GM12872 (cell line): Measurements from ENCODE around the gene NUMB.

Source experiments
- TF ChIP-seq, protein P1 (sequence below): IDR thresholded peaks from 3 replicates; pipeline ENCODE4 v1.5.1; 2011; ENCODE audit warnings: low read depth, mild to moderate bottlenecking, low read length, moderate library complexity; ENCODE audit not compliant: insufficient read depth

NUMB gene

DNA sequence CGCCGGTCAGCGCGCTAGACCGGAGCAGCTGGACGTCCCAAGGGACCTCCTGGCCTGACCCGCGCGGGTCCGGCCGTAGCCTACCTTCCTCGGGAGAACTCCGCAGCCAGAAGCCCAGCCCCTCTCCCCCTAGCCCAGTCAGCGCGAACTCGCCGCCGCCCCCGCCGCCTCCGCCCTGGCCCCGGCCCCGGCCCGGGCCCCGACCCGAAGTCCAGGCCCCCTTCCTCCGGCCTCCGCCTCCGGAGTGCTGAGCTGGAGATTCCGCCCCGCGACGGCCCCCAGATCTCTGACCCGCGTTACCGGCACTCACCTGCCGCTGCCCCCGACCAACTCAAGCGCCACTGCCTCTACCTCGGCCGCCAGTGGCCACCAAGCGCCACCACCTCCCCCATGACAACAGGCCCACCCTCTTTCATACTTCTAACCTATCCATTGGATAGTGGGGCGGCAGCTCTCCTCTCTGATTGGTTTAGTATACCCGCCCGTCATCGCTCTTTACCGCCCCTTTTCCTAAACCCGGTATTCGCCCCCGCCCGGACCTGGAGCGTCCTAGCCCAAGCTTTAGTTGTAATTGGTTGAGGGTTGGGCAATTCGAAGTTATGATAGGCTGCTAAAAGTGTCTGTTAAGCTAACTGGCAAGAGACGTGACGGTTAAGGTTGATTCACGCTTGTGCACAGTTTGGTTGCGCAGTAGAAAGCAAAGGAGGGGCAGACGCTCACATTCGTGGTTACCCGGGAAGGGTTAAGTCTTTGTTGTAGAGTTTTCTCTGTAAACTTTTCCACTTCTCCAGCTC, at the start of gene NUMB:
Gene NUMB, minus strand, starts transcription at position 364 of the 794 bp plus-strand sequence. CDS start 102,795 bp downstream, outside the sequence.
- TF ChIP-seq, protein P1, sequence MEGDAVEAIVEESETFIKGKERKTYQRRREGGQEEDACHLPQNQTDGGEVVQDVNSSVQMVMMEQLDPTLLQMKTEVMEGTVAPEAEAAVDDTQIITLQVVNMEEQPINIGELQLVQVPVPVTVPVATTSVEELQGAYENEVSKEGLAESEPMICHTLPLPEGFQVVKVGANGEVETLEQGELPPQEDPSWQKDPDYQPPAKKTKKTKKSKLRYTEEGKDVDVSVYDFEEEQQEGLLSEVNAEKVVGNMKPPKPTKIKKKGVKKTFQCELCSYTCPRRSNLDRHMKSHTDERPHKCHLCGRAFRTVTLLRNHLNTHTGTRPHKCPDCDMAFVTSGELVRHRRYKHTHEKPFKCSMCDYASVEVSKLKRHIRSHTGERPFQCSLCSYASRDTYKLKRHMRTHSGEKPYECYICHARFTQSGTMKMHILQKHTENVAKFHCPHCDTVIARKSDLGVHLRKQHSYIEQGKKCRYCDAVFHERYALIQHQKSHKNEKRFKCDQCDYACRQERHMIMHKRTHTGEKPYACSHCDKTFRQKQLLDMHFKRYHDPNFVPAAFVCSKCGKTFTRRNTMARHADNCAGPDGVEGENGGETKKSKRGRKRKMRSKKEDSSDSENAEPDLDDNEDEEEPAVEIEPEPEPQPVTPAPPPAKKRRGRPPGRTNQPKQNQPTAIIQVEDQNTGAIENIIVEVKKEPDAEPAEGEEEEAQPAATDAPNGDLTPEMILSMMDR, result no peak

GRCh38 chr14:73503648-73504047, 45.3 kb upstream of the NUMB start:
- TF ChIP-seq, protein P1, result no peak

DNA sequence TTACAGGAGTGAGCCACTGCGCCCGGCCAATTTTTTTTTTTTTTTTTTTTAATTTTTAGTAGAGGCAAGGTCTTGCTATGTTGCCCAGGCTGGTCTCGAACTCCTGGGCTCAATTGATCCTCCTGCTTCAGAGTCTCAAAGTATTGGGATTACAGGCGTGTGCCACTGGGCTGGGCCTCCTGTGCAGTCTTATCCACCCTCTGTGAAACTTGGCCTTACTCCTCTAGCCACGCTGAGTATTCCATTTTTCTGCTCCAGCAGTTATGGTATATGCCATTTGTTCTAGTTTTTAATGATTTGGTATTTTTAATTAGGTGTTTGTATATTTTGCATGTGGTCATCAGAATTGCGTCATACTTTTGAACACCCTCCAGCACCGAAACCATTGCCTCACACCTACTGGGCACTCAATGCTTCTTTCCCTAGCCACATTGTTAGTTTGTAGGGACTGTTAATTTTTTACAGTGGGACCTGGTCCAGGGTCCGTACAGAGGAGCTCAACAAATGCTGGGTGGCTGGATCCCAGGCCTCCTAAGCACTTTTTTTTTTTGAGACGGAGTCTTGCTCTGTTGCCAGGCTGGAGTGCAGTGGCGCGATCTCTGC, 43.8 kb upstream of the NUMB start:
- TF ChIP-seq, protein P1, result no peak

- TF ChIP-seq, protein P1, result no peak
These were observed 42.0 kb upstream of the NUMB start for GRCh38 chr14:73500360-73500759.

DNA sequence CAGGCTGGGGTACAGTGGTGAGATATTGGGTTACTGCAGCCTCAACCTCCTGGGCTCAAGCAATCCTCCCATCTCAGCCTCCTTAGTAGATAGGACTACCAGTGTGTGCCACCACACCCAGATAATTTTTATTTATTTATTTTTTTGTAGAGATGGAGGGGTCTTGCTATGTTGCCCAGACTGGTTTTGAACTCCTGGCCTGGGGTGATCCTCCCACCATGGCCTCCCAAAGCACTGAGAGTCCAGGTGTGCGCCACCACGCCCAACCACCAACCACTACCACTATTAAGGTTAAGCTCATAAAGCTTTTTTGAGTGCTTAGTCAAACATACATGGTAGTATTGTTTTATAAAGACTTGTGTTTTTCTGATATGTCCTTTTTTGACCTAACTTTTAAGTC, 36.2 kb upstream of the NUMB start:
- TF ChIP-seq, protein P1, result no peak

- TF ChIP-seq, protein P1, result no peak
These were observed 34.3 kb upstream of the NUMB start for GRCh38 chr14:73492670-73493069.

GRCh38 chr14:73492043-73492552, 33.8 kb upstream of the NUMB start:
- TF ChIP-seq, protein P1, result no peak
